Muscle of leg (tissue), 11 donors: Measurements from ENCODE around the gene RAP1GDS1. TPM values are rescaled to one million over a fixed set of nuclear protein-coding genes. Genes with fewer than 3 reads are reported as not detected.

ENCODE experiments used
- DNase-seq: peaks from one replicate; pipeline ENCODE4 v3.0.0; 2013
- H3K27ac ChIP-seq: one replicate; pipeline ENCODE4 v1.5.1; 2013; ENCODE audit warnings: mild to moderate bottlenecking, low read length, control low read depth
- H3K27me3 ChIP-seq: one replicate; pipeline ENCODE4 v1.6.1; 2013; ENCODE audit warnings: low read length; ENCODE audit not compliant: control insufficient read depth, insufficient read depth
- H3K36me3 ChIP-seq: one replicate; pipeline ENCODE4 v1.6.1; 2013; ENCODE audit warnings: low read length; ENCODE audit not compliant: control insufficient read depth, insufficient read depth
- H3K4me1 ChIP-seq: one replicate; pipeline ENCODE4 v1.6.1; 2013; ENCODE audit warnings: low read length; ENCODE audit not compliant: control insufficient read depth, insufficient read depth
- H3K4me3 ChIP-seq: one replicate; pipeline ENCODE4 v1.5.1; 2013; ENCODE audit warnings: low read length, control low read depth
- H3K9me3 ChIP-seq: replicated peaks from 2 replicates; pipeline ENCODE4 v1.6.1; 2013; ENCODE audit warnings: low read depth, low read length; ENCODE audit not compliant: control insufficient read depth
- WGBS: methylation state at CpG from one replicate; pipeline ENCODE4 v1.1.5; 2013; ENCODE audit warnings: missing lambda C conversion rate; ENCODE audit not compliant: insufficient coverage; 5-methylcytosine and 5-hydroxymethylcytosine counted together
- polyA plus RNA-seq, 8 donors: library from polyadenylated mRNA; unstranded; fragments of 120-200 nt; gene quantifications; one replicate each; pipeline versions ENCODE4 v1.2.1 to v1.2.3, GENCODE V29; 2013; ENCODE audit warnings: inconsistent platforms in 1 of 8, low replicate concordance in 1 of 8; ENCODE audit not compliant: insufficient read length in 8 of 8, insufficient read depth in 1 of 8
- total RNA-seq: library from RNA; stranded (reverse); fragments of 120-200 nt; gene quantifications from one replicate; pipeline ENCODE4 v1.2.4, GENCODE V29; 2013

Gene RAP1GDS1
- total and polyA plus RNA-seq, 9 donors: 19.9 to 28.1 (median 23.0) TPM

DNA sequence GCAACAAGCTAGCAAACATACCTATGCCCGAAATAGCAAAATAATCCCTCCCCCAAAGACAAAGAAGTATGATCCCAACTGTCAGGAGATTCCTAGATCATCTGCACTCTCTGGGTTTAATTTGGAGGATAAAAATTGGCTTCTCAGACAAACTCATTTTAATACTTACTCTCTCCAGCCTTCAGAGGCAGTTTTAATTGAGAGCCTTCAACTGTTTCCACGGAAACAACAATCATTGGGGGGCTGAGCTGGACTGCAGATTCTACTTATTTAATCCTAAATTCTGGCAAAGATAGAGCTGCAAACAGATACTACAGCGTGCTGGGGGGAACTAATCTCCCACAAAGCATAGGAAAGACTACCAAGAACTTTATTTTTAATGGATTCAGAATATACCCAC, 229.1 kb downstream of the RAP1GDS1 start:
- Histone ChIP-seq H3K4me3 (no peak overlapping the region), H3K27ac (no peak overlapping the region), H3K9me3 (no peaks in the 10 kb centered on the region), H3K27me3 (no peaks in the 10 kb centered on the region), H3K4me1 (peaks cover 2% of the 10 kb centered on the region), H3K36me3 (no peaks in the 10 kb centered on the region)
- no peak for DNase-seq
- WGBS: no CpG with 5 or more reads among the region's 3 CpGs

DNA sequence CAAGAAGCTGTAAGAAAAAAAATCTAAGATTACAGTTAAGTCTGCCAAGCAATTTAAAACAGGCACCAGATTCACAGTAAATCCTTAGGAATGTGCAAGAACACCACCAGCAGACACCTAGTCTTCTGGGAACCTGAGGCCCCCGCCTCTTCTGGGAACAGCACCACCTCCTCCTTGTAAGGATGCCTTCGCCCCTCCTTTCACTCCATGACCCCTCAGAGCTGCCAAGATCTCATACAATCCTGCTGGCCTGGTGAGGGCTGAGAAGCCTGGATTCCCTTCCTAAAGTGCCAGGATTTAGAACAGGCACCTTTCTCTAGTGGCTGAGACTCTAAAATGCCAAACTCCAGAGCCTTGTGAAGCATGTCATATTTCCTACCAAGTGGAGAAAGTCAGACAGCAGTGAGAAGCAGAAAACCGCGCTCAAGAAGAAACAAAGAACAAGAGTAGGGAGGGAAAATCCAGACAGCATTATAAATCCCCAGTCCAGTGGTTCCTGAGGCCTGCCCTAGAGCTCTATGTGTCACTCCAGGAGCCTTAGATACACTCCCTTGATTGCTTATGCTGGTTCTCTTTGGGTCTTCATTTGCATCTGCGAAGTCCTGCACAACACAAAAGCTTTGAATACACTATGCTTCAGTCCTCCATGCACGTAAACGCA, 230.8 kb downstream of the RAP1GDS1 start:
- Histone ChIP-seq H3K9me3 (no peaks in the 10 kb centered on the region), H3K4me1 (peaks cover 4% of the 10 kb centered on the region), H3K36me3 (no peaks in the 10 kb centered on the region), H3K27me3 (no peaks in the 10 kb centered on the region), H3K27ac (no peak overlapping the region), H3K4me3 (no peak overlapping the region)
- no peak for DNase-seq
- 75% methylated on average over 2 of the region's 7 CpGs for WGBS

DNA sequence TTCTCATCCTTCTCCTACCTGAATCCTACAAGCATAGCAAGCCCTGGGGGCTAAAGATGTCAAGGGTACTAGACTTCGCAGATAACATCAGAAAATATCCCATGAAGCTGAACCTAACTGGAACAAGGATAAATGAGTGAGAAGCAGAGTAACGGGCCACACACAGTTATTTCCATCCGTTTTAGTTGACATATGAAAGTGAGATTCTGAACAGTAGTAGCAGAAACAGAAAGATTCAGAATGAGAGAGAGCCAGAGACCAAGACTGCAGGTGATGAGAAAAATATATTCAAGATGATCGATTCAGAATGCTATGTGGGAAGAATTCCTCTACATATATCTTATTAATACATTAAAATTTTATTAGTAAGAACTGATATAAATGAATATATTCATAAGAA, 232.1 kb downstream of the RAP1GDS1 start:
- Histone ChIP-seq H3K36me3 (peaks cover 2% of the 10 kb centered on the region), H3K4me3 (no peak overlapping the region), H3K4me1 (peaks cover 4% of the 10 kb centered on the region), H3K9me3 (no peaks in the 10 kb centered on the region), H3K27me3 (no peaks in the 10 kb centered on the region), H3K27ac (no peak overlapping the region)
- no peak for DNase-seq
- WGBS: no CpG with 5 or more reads among the region's 4 CpGs

Other genes with a start within 250 kb of the RAP1GDS1 start
- 0.18 TPM for gene STPG2, start 117.9 kb upstream of the RAP1GDS1 start, total RNA-seq
- under 1 TPM in 3 of 8 donors, not detected in 5; 0.04 to 0.12 (median 0.08) TPM for gene STPG2, start 117.9 kb upstream of the RAP1GDS1 start, polyA plus RNA-seq